Rectal smooth muscle tissue (tissue), 1 donor: Measurements from ENCODE around the gene PBXIP1.
A peak's percentile ranks its signal among the peaks of the same experiment; 100 is the strongest.

Source experiments
- H3K27ac ChIP-seq: one replicate; pipeline ENCODE4 v1.7.0; 2013; ENCODE audit warnings: low read depth, low read length, inconsistent platforms
- H3K27me3 ChIP-seq: one replicate; pipeline ENCODE4 v1.7.0; 2013; ENCODE audit warnings: low read length; ENCODE audit not compliant: control insufficient read depth, insufficient read depth
- H3K36me3 ChIP-seq: one replicate; pipeline ENCODE4 v1.7.0; 2013; ENCODE audit warnings: low read length; ENCODE audit not compliant: control insufficient read depth, insufficient read depth
- H3K4me1 ChIP-seq: one replicate; pipeline ENCODE4 v1.7.0; 2013; ENCODE audit warnings: low read length; ENCODE audit not compliant: control insufficient read depth, insufficient read depth
- H3K4me3 ChIP-seq: one replicate; pipeline ENCODE4 v1.7.0; 2013; ENCODE audit warnings: low read length
- H3K9ac ChIP-seq: one replicate; pipeline ENCODE4 v1.7.0; 2013; ENCODE audit warnings: low read length

PBXIP1 gene

GRCh38 chr1:154955718-154956543 is at the start of gene PBXIP1:
Gene PBXIP1 (minus strand): TSS chr1:154956099. CDS start chr1:154953721, 2,378 bp downstream.
- peak within 1 kb of the TSS; percentile 53 for H3K9ac ChIP-seq
- H3K27ac ChIP-seq = peak within 1 kb of the TSS; percentile 87
- no peaks in the 10 kb centered on the region for H3K27me3 ChIP-seq
- peak within 1 kb of the TSS; percentile 93 for H3K4me3 ChIP-seq
- H3K4me1 ChIP-seq = peaks cover 30% of the 10 kb centered on the region
- peaks cover 11% of the 10 kb centered on the region for H3K36me3 ChIP-seq

- peak overlapping the region; percentile 42 for H3K9ac ChIP-seq
- peak overlapping the region; percentile 93 for H3K27ac ChIP-seq
- peaks cover 6% of the 10 kb centered on the region for H3K36me3 ChIP-seq
- no peaks in the 10 kb centered on the region for H3K27me3 ChIP-seq
- H3K4me1 ChIP-seq = peaks cover 28% of the 10 kb centered on the region
- H3K4me3 ChIP-seq = peak overlapping the region; percentile 89
Observed at GRCh38 chr1:155005076-155006011, 49.4 kb upstream of the PBXIP1 start.

- Histone ChIP-seq H3K4me1 (peaks cover 32% of the 10 kb centered on the region), H3K27ac (peak overlapping the region; percentile 93), H3K4me3 (peak overlapping the region; percentile 89), H3K36me3 (peaks cover 4% of the 10 kb centered on the region), H3K9ac (peak overlapping the region; percentile 78), H3K27me3 (no peaks in the 10 kb centered on the region)
Observed at GRCh38 chr1:155004352-155005075, 48.6 kb upstream of the PBXIP1 start.

GRCh38 chr1:155003766-155004351 is 48.0 kb upstream of the PBXIP1 start:
- H3K27me3 ChIP-seq = no peaks in the 10 kb centered on the region
- peak overlapping the region; percentile 93 for H3K27ac ChIP-seq
- H3K9ac ChIP-seq = peak overlapping the region; percentile 96
- peaks cover 35% of the 10 kb centered on the region for H3K4me1 ChIP-seq
- peaks cover 4% of the 10 kb centered on the region for H3K36me3 ChIP-seq
- H3K4me3 ChIP-seq = peak overlapping the region; percentile 89

- H3K27me3 ChIP-seq = no peaks in the 10 kb centered on the region
- H3K4me1 ChIP-seq = peaks cover 36% of the 10 kb centered on the region
- H3K27ac ChIP-seq = peak overlapping the region; percentile 93
- peaks cover 4% of the 10 kb centered on the region for H3K36me3 ChIP-seq
- H3K9ac ChIP-seq = peak overlapping the region; percentile 96
- H3K4me3 ChIP-seq = peak overlapping the region; percentile 89
Observed at GRCh38 chr1:155003227-155003765, 47.4 kb upstream of the PBXIP1 start.

- Histone ChIP-seq H3K27me3 (no peaks in the 10 kb centered on the region), H3K4me1 (peaks cover 36% of the 10 kb centered on the region), H3K4me3 (peak within 1 kb of the TSS; percentile 89), H3K27ac (peak within 1 kb of the TSS; percentile 96), H3K9ac (peak within 1 kb of the TSS; percentile 96), H3K36me3 (peaks cover 4% of the 10 kb centered on the region)
Observed at GRCh38 chr1:155002464-155003226, 46.7 kb upstream of the PBXIP1 start, which contains the start of gene ZBTB7B. Gene ZBTB7B (plus strand): TSS chr1:155002802. CDS start chr1:155014661, 11,859 bp downstream.

GRCh38 chr1:155001675-155002463 is 46.0 kb upstream of the PBXIP1 start:
- H3K36me3 ChIP-seq = peaks cover 4% of the 10 kb centered on the region
- no peaks in the 10 kb centered on the region for H3K27me3 ChIP-seq
- H3K4me1 ChIP-seq = peaks cover 29% of the 10 kb centered on the region
- H3K27ac ChIP-seq = peak overlapping the region; percentile 96
- H3K4me3 ChIP-seq = peak overlapping the region; percentile 88
- H3K9ac ChIP-seq = peak overlapping the region; percentile 71

- H3K27me3 ChIP-seq = no peaks in the 10 kb centered on the region
- peaks cover 28% of the 10 kb centered on the region for H3K4me1 ChIP-seq
- peak overlapping the region; percentile 88 for H3K4me3 ChIP-seq
- H3K9ac ChIP-seq = peak overlapping the region; percentile 85
- H3K27ac ChIP-seq = peak overlapping the region; percentile 96
- peaks cover 2% of the 10 kb centered on the region for H3K36me3 ChIP-seq
Observed at GRCh38 chr1:155001425-155001674, 45.5 kb upstream of the PBXIP1 start.

GRCh38 chr1:155000726-155001424 is 45.0 kb upstream of the PBXIP1 start:
- peaks cover 23% of the 10 kb centered on the region for H3K4me1 ChIP-seq
- H3K27me3 ChIP-seq = no peaks in the 10 kb centered on the region

GRCh38 chr1:155000411-155000725 is 44.5 kb upstream of the PBXIP1 start:
- Histone ChIP-seq H3K27me3 (no peaks in the 10 kb centered on the region), H3K4me3 (peak overlapping the region; percentile 88), H3K36me3 (no peaks in the 10 kb centered on the region), H3K4me1 (peaks cover 18% of the 10 kb centered on the region), H3K27ac (peak overlapping the region; percentile 96), H3K9ac (peak overlapping the region; percentile 10)

More at GRCh38 chr1:155000726-155001424, 45.0 kb upstream of the PBXIP1 start:
- peak overlapping the region; percentile 88 for H3K4me3 ChIP-seq
- H3K27ac ChIP-seq = peak overlapping the region; percentile 96
- peak overlapping the region; percentile 85 for H3K9ac ChIP-seq
- no peaks in the 10 kb centered on the region for H3K36me3 ChIP-seq
